ENCODE data around the gene SMOC1.

The SMOC1 gene

DNA sequence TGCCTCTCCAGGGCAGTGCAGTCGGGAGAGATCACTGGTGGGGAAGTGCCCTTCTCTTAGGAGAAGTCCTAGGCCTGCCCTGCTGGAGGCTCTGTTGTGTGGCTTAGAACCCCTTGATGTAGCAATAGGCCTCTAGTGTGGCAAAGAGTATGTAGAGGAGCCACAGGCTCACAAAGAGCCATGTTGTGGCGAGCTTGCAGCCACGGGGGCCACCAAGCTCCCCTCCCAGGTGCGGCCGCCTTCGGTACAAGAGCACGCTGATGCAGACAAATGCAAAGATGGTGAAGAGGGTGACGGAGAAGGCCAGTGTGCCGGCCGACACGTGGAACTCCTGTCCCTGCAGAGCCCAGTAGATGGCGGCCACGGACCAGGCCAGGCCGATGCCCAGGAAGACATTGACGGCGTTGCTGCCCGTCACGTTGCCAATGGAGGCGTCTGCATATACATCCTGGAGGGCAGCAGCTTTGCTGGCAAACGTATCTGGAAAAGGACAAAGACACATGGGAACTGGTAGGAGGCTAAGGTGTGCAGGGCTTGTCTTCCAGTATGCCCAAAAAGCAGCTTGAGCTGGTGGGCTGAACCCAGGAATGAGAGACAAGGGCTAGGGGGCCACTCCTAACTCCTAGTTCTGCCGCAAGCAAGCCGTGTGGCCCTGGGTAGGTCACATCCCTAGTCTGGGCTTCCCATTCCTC is 166.8 kb downstream of the SMOC1 start:
- Mint-ChIP-seq H3K27ac (no peak overlapping the region), H3K27me3 (ENCODE audit: low read depth, poor library complexity) (peaks cover 13% of the 10 kb centered on the region), H3K4me3 (no peak overlapping the region), H3K9me3 (no peaks in the 10 kb centered on the region), H3K4me1 (peaks cover 6% of the 10 kb centered on the region), H3K36me3 (ENCODE audit: low read depth) (no peaks in the 10 kb centered on the region)
- peak; percentile 71 for TF ChIP-seq CTCF (IDR thresholded peaks at IDR 0.05)
- peak; percentile 74 for DNase-seq

- no peaks in the 10 kb centered on the region for H3K9me3 Mint-ChIP-seq
- H3K27ac Mint-ChIP-seq: no peak overlapping the region
- peaks cover 13% of the 10 kb centered on the region for H3K27me3 Mint-ChIP-seq (ENCODE audit: low read depth, poor library complexity)
- no peak overlapping the region for H3K4me3 Mint-ChIP-seq
- H3K36me3 Mint-ChIP-seq (ENCODE audit: low read depth): no peaks in the 10 kb centered on the region
- DNase-seq: no peak
- H3K4me1 Mint-ChIP-seq: peaks cover 6% of the 10 kb centered on the region
- TF ChIP-seq CTCF (IDR thresholded peaks at IDR 0.05): no peak
Measured at GRCh38 chr14:70047598-70048312, 168.5 kb downstream of the SMOC1 start.

GRCh38 chr14:70048313-70048654 is 169.1 kb downstream of the SMOC1 start:
- TF ChIP-seq CTCF (IDR thresholded peaks at IDR 0.05): no peak
- Mint-ChIP-seq H3K27me3 (ENCODE audit: low read depth, poor library complexity) (peaks cover 13% of the 10 kb centered on the region), H3K4me3 (no peak overlapping the region), H3K9me3 (no peaks in the 10 kb centered on the region), H3K27ac (no peak overlapping the region), H3K36me3 (ENCODE audit: low read depth) (no peaks in the 10 kb centered on the region), H3K4me1 (peaks cover 6% of the 10 kb centered on the region)
- DNase-seq: no peak

DNA sequence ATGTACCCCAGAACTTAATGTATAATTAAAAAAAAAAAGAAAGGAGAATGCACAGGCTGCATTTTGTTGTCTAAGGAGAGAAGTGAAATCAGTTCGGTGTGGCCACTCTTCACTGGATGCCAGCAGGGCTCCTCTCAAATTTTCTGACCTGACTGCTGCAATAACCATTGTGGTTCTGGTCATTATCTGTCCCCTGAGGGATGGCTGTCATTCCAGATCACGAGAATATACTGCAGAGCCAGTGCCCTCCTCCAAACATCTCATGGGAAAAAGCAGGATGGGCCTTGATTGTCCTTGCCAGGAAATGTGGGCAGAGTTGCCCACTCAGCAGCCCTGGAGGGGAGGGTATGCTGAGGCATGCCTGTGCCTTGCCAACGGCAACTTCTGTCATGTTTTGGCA is 170.4 kb downstream of the SMOC1 start:
- DNase-seq: no peak
- Mint-ChIP-seq H3K4me1 (peaks cover 6% of the 10 kb centered on the region), H3K27ac (no peak overlapping the region), H3K27me3 (ENCODE audit: low read depth, poor library complexity) (peaks cover 13% of the 10 kb centered on the region), H3K9me3 (no peaks in the 10 kb centered on the region), H3K4me3 (no peak overlapping the region), H3K36me3 (ENCODE audit: low read depth) (no peaks in the 10 kb centered on the region)
- no peak for TF ChIP-seq CTCF (IDR thresholded peaks at IDR 0.05)

GRCh38 chr14:70050136-70050535 is 170.9 kb downstream of the SMOC1 start:
- DNase-seq: no peak
- no peaks in the 10 kb centered on the region for H3K36me3 Mint-ChIP-seq (ENCODE audit: low read depth)
- no peak overlapping the region for H3K27ac Mint-ChIP-seq
- H3K9me3 Mint-ChIP-seq: no peaks in the 10 kb centered on the region
- TF ChIP-seq CTCF (IDR thresholded peaks at IDR 0.05): no peak
- H3K4me1 Mint-ChIP-seq: peaks cover 6% of the 10 kb centered on the region
- H3K27me3 Mint-ChIP-seq (ENCODE audit: low read depth, poor library complexity): peaks cover 10% of the 10 kb centered on the region
- H3K4me3 Mint-ChIP-seq: no peak overlapping the region

DNA sequence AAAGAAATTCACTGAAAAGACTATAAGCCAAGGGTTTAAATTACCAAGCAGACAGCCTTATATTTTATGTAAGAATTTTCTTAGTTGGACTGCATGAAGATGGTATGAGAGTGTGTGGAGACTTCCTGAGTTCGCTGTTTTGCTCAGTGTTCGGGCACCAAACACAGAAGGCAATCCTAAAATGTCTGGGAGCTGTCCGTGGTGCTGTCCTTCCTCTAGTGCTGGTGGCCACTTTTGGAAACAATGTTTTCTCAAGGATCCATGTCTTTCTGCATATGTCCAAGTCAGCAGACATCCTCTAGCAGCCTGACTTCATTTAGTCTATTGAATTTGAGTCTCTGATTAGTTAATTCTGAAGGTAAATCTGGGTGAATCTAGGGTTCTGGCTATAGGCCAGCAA is 173.8 kb downstream of the SMOC1 start:
- DNase-seq: peak; percentile 81
- TF ChIP-seq CTCF (IDR thresholded peaks at IDR 0.05): no peak
- Mint-ChIP-seq H3K9me3 (no peaks in the 10 kb centered on the region), H3K4me1 (peaks cover 6% of the 10 kb centered on the region), H3K4me3 (no peak overlapping the region), H3K36me3 (ENCODE audit: low read depth) (no peaks in the 10 kb centered on the region), H3K27ac (no peak overlapping the region), H3K27me3 (ENCODE audit: low read depth, poor library complexity) (peaks cover 3% of the 10 kb centered on the region)
